ENCODE data around the gene PCGF3.

The PCGF3 gene

DNA sequence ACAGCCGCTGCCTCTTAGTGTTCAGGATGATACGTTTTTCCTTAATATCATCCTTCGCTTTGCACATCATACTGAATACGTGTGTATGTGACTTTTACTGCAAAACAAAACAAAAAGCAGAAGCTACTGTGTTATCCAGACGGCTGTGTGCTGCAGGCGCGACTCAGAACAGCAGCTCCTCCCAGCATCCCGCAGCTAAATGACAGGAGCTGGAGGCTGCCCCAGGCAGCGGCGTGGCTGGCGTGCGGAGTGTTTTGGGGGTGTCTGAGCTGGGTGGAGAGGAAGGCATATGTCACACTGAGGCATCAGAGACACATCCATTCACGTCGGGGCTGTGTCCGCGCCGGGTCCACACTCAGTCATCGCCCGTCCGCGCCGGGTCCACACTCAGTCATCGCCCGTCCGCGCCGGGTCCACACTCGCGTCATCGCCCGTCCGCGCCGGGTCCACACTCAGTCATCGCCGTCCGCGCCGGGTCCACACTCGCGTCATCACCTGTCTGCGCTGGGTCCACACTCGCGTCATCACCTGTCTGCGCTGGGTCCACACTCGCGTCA lies 16.6 kb downstream of the PCGF3 start (continued):
- TF ChIP-seq TOX (CRISPR knock-in tag; IDR thresholded peaks at IDR 0.05; ENCODE audit: borderline replicate concordance), result no peak
- no peak for TF ChIP-seq BACH2 (CRISPR knock-in tag; IDR thresholded peaks at IDR 0.05; ENCODE audit: borderline replicate concordance)

DNA sequence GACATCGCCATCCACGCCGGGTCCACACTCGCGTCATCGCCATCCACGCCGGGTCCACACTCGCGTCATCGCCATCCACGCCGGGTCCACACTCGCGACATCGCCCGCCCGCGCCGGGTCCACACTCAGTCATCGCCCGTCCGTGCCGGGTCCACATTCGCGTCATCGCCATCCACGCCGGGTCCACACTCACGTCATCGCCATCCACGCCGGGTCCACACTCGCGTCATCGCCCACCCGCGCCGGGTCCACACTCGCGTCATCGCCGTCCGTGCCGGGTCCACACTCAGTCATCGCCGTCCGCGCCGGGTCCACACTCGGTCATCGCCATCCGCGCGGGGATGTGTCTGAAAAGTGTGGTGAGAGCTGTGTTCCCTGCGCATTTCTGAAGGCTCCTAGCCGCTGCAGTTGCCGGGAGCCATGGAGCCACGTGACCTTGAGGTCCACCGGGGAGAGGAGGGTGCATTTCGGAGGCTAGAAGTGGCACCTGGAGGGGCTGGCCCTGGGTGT lies 17.3 kb downstream of the PCGF3 start:
- ATAC-seq, result no peak
- TF ChIP-seq, protein P1, sequence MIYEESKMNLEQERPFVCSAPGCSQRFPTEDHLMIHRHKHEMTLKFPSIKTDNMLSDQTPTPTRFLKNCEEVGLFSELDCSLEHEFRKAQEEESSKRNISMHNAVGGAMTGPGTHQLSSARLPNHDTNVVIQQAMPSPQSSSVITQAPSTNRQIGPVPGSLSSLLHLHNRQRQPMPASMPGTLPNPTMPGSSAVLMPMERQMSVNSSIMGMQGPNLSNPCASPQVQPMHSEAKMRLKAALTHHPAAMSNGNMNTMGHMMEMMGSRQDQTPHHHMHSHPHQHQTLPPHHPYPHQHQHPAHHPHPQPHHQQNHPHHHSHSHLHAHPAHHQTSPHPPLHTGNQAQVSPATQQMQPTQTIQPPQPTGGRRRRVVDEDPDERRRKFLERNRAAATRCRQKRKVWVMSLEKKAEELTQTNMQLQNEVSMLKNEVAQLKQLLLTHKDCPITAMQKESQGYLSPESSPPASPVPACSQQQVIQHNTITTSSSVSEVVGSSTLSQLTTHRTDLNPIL (CRISPR knock-in tag; IDR thresholded peaks at IDR 0.05; ENCODE audit: low read depth), result no peak

DNA sequence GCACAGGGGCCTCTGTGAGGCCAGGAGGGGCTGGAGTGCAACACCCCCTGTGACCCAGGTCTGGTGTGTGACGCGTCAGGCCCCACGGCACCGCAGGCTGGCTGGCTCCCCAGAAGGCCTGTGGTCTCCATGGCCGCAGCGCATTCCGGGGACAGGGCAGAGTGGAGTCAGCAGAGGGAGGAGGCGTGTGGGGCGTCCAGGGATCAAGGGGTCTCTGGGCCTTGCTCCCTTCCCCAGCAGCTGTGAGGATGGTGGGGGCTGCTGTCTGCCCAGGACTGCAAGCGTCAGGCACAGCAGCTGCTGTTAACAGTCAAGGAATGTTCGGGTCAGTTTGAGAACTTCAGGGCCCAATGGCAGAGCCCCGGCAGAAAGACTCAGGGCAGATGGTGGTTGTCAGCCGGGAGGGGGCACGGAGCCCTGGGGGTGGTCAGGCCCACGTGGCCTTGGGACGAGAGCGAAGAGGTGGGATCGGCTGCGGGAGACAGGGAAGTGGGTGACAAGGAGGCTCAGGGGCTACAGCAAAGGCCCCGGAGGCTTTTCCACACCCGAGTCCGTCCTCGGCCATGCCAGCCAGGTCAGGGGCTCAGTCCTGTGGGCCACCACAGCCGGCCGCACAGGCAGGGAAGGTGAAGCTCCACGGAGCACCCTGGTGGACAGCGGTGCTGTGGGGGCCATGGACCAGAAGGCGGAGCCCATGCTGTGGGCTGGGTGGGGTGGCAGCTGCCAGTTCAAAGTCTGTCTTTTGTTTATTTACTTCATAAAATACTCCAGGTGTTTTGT lies 18.3 kb downstream of the PCGF3 start:
- ATAC-seq, result no peak
- no peak for TF ChIP-seq PPARA (CRISPR knock-in tag; IDR thresholded peaks at IDR 0.05; ENCODE audit: borderline replicate concordance)

DNA sequence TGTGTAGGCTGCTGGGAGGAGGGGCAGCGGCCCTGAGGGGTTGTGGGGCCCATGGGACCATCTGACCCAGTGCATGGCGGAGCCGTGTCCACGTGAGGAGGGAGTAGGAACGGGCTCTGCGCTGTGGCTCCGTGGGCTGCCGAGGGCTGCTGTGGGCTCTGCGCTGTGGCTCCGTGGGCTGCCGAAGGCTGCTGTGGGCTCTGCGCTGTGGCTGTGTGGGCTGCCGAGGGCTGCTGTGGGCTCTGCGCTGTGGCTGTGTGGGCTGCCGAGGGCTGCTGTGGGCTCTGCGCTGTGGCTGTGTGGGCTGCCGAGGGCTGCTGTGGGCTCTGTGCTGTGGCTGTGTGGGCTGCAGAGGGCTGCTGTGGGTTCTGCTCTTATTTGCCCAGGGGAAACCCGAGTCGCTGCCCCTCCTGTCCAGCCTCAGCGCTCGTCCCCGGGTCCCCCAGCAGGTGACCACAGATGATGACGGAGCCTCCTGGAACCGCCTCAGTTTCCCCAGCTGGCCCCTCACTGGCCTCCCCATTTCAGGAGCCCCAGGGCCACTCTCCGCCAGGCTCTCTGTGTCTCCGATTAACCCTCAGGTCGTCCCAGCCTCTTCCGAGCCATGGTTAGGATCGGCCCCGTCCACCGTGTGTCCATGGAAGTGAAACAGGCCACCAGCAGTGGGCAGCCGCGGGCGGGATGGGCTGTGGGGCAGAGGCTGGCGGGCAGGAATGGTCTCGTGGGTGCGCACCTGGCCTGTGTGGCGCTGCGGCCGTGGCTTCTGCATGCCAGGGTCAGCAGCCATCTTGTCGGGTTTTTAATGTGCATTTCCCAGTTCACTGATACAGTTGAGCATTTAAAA lies 20.0 kb downstream of the PCGF3 start:
- ATAC-seq, result no peak
- no peak for TF ChIP-seq ISL1 (CRISPR knock-in tag; IDR thresholded peaks at IDR 0.05)
- TF ChIP-seq, protein P2, sequence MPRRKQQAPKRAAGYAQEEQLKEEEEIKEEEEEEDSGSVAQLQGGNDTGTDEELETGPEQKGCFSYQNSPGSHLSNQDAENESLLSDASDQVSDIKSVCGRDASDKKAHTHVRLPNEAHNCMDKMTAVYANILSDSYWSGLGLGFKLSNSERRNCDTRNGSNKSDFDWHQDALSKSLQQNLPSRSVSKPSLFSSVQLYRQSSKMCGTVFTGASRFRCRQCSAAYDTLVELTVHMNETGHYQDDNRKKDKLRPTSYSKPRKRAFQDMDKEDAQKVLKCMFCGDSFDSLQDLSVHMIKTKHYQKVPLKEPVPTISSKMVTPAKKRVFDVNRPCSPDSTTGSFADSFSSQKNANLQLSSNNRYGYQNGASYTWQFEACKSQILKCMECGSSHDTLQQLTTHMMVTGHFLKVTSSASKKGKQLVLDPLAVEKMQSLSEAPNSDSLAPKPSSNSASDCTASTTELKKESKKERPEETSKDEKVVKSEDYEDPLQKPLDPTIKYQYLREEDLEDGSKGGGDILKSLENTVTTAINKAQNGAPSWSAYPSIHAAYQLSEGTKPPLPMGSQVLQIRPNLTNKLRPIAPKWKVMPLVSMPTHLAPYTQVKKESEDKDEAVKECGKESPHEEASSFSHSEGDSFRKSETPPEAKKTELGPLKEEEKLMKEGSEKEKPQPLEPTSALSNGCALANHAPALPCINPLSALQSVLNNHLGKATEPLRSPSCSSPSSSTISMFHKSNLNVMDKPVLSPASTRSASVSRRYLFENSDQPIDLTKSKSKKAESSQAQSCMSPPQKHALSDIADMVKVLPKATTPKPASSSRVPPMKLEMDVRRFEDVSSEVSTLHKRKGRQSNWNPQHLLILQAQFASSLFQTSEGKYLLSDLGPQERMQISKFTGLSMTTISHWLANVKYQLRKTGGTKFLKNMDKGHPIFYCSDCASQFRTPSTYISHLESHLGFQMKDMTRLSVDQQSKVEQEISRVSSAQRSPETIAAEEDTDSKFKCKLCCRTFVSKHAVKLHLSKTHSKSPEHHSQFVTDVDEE (CRISPR knock-in tag; IDR thresholded peaks at IDR 0.05), result no peak
- TF ChIP-seq, protein P3, sequence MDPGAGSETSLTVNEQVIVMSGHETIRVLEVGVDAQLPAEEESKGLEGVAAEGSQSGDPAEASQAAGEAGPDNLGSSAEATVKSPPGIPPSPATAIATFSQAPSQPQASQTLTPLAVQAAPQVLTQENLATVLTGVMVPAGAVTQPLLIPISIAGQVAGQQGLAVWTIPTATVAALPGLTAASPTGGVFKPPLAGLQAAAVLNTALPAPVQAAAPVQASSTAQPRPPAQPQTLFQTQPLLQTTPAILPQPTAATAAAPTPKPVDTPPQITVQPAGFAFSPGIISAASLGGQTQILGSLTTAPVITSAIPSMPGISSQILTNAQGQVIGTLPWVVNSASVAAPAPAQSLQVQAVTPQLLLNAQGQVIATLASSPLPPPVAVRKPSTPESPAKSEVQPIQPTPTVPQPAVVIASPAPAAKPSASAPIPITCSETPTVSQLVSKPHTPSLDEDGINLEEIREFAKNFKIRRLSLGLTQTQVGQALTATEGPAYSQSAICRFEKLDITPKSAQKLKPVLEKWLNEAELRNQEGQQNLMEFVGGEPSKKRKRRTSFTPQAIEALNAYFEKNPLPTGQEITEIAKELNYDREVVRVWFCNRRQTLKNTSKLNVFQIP (CRISPR knock-in tag; IDR thresholded peaks at IDR 0.05; ENCODE audit: borderline replicate concordance, low read depth), result no peak
- TF ChIP-seq, protein P4, sequence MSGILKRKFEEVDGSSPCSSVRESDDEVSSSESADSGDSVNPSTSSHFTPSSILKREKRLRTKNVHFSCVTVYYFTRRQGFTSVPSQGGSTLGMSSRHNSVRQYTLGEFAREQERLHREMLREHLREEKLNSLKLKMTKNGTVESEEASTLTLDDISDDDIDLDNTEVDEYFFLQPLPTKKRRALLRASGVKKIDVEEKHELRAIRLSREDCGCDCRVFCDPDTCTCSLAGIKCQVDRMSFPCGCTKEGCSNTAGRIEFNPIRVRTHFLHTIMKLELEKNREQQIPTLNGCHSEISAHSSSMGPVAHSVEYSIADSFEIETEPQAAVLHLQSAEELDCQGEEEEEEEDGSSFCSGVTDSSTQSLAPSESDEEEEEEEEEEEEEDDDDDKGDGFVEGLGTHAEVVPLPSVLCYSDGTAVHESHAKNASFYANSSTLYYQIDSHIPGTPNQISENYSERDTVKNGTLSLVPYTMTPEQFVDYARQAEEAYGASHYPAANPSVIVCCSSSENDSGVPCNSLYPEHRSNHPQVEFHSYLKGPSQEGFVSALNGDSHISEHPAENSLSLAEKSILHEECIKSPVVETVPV (CRISPR knock-in tag; IDR thresholded peaks at IDR 0.05), result no peak
- TF ChIP-seq ZFP30 (CRISPR knock-in tag; IDR thresholded peaks at IDR 0.05), result no peak
- no peak for TF ChIP-seq SNAI2 (CRISPR knock-in tag; IDR thresholded peaks at IDR 0.05)

DNA sequence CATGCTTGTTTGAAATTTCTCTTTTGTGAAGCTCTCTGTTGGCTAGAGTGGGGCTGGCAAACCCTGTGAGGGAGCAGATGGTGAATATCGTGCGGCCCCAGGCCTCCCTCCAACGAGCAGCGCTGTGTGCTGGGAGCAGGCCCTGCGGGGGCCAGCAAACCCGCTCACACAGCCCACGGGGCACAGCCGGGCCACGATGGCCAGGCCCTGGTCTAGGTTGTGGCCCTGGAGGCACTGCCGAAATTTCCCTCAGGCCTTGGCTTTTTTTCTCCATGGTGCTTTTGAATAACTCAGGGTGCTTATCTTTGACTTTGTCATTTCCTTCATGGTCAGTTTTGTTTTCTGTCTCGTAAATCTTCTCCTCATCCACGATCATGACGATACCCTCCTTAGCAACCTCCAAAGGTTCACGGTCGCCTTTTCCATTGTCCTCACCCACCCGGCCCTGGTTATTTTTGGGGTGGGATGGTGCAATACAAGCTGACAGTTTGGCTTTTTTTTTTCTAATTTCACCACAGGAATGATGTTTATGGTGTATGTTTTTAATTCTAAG lies 20.7 kb downstream of the PCGF3 start:
- no peak for ATAC-seq

More for the DNA sequence above, 20.7 kb downstream of the PCGF3 start:
- TF ChIP-seq SNAI2 (CRISPR knock-in tag; IDR thresholded peaks at IDR 0.05) (no peak), RARB (CRISPR knock-in tag; IDR thresholded peaks at IDR 0.05) (no peak), ZFP3 (CRISPR knock-in tag; IDR thresholded peaks at IDR 0.05) (no peak), ZFP30 (CRISPR knock-in tag; IDR thresholded peaks at IDR 0.05) (no peak), TOX (CRISPR knock-in tag; IDR thresholded peaks at IDR 0.05; ENCODE audit: borderline replicate concordance) (no peak), ZC3H10 (CRISPR knock-in tag; IDR thresholded peaks at IDR 0.05) (no peak), ZNF565 (CRISPR knock-in tag; conservative IDR thresholded peaks at IDR 0.05; ENCODE audit: low read depth) (no peak), ARNTL (CRISPR knock-in tag; IDR thresholded peaks at IDR 0.05; ENCODE audit: borderline replicate concordance, low read depth) (no peak), TCF4 (CRISPR knock-in tag; IDR thresholded peaks at IDR 0.05; ENCODE audit: borderline replicate concordance) (no peak), ZNF70 (CRISPR knock-in tag; IDR thresholded peaks at IDR 0.05) (no peak), ISL1 (CRISPR knock-in tag; IDR thresholded peaks at IDR 0.05) (no peak)
- TF ChIP-seq, protein P1 (CRISPR knock-in tag; IDR thresholded peaks at IDR 0.05; ENCODE audit: low read depth), result no peak

Measured in SK-N-SH treated with all-trans-retinoic acid at 6 μM for 48 hours (cell line).